Measurements from ENCODE around the gene SAFB. TPM values are rescaled to one million over a fixed set of nuclear protein-coding genes. Genes with fewer than 3 reads are reported as not detected.

SAFB gene
- total RNA-seq, 2 donors from 2014 or later, result 119 to 124 TPM

GRCh38 chr19:5590151-5590864, 32.6 kb upstream of the SAFB start:
- Mint-ChIP-seq H3K27me3 (no peaks in the 10 kb centered on the region), H3K4me3 (no peak overlapping the region), H3K36me3 (ENCODE audit: low read depth) (peaks cover 95% of the 10 kb centered on the region), H3K4me1 (peaks cover 11% of the 10 kb centered on the region), H3K27ac (no peak overlapping the region), H3K9me3 (no peaks in the 10 kb centered on the region)
- no peak for ATAC-seq (replicated peaks)

DNA sequence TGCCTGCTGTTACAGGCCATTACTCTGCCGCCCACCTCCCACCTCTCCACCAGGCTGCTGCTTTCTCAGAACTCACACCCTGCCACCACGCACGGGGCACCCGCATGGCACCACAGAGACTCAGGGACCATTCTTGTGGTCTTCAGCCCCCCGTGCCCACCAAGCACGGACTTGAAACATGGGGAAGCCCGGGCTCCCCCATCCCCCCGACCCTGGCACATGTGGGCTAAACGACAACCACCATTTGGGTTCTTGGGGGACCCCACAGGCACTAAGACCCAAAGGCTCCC, 32.1 kb upstream of the SAFB start:
- Mint-ChIP-seq H3K27ac (no peak overlapping the region), H3K27me3 (no peaks in the 10 kb centered on the region), H3K9me3 (no peaks in the 10 kb centered on the region), H3K4me3 (no peak overlapping the region), H3K36me3 (ENCODE audit: low read depth) (peaks cover 95% of the 10 kb centered on the region), H3K4me1 (peaks cover 9% of the 10 kb centered on the region)
- no peak for ATAC-seq (replicated peaks)

- H3K4me3 Mint-ChIP-seq, result no peak overlapping the region
- no peaks in the 10 kb centered on the region for H3K27me3 Mint-ChIP-seq
- H3K27ac Mint-ChIP-seq, result no peak overlapping the region
- no peak for ATAC-seq (replicated peaks)
- no peaks in the 10 kb centered on the region for H3K9me3 Mint-ChIP-seq
- H3K36me3 Mint-ChIP-seq (ENCODE audit: low read depth), result peaks cover 99% of the 10 kb centered on the region
- H3K4me1 Mint-ChIP-seq, result peaks cover 8% of the 10 kb centered on the region
Measured at GRCh38 chr19:5591476-5591875, 31.4 kb upstream of the SAFB start.

DNA sequence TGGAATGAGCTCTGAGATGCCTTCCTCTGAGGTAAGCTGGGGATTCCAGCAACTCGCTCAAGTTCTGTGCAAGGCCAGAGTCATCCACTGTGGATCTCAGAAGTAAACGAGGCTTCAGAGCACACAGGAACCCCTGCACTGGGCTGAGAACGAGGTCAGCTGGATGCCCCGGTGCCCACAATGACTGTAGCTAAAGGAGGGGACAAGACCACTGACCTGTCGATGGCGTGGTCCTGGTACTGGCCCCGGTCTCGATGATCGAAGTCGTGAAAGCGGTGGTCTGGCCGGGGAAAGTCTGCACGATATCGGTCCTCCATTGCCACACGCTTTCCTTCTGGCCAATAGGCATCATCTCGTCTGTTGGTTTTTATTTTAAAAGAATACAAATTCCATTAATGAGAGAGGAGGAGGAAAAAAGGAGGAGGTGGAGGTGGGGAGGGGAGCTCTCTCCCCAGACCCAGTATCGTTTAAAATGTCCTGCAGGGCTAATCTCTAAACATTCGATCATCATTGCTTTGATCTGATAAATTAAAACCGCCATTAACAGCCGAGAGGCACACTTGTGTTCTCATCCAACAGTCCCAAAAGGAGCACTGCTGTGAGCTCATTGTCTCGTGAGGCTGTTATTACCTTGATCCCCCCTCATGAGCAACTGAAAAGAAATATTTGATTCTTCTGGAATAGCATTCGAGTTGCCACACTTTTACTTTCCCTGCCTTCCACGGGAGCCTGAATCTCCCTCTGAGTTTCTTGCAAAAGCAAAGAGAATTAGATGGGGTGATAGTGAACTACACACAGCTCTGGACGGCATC, 30.1 kb upstream of the SAFB start:
- ATAC-seq (replicated peaks), result no peak
- no peak overlapping the region for H3K27ac Mint-ChIP-seq

GRCh38 chr19:5593343-5594255, 29.3 kb upstream of the SAFB start:
- no peaks in the 10 kb centered on the region for H3K27me3 Mint-ChIP-seq
- no peaks in the 10 kb centered on the region for H3K9me3 Mint-ChIP-seq
- peaks cover 4% of the 10 kb centered on the region for H3K4me1 Mint-ChIP-seq
- peaks cover 99% of the 10 kb centered on the region for H3K36me3 Mint-ChIP-seq (ENCODE audit: low read depth)
- ATAC-seq (replicated peaks), result no peak
- no peak overlapping the region for H3K27ac Mint-ChIP-seq
- no peak overlapping the region for H3K4me3 Mint-ChIP-seq

More for the DNA sequence above, 30.1 kb upstream of the SAFB start:
- no peaks in the 10 kb centered on the region for H3K27me3 Mint-ChIP-seq
- no peaks in the 10 kb centered on the region for H3K9me3 Mint-ChIP-seq
- peaks cover 4% of the 10 kb centered on the region for H3K4me1 Mint-ChIP-seq
- peaks cover 99% of the 10 kb centered on the region for H3K36me3 Mint-ChIP-seq (ENCODE audit: low read depth)
- H3K4me3 Mint-ChIP-seq, result no peak overlapping the region

DNA sequence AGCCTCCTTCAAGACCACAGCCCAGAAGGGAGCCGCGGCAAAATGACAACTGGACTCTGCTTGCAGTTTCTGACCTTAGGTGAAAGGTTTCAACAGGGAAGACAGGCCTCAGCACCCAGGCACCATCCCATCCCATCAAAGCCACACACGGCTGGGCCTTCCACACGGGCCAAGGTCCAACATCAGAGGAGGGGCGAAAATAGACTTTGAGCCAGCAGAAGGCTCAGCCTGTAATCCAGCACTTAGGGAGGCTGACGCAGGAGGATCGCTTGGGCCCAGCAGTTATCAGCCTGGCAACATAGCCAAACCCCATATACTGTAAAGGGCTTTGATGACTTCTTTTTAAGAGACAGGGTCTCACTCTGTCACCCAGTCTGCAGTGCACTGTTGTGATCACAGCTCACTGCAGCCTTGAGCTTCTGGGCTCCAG, 28.3 kb upstream of the SAFB start:
- peaks cover 4% of the 10 kb centered on the region for H3K4me1 Mint-ChIP-seq

GRCh38 chr19:5595129-5595528, 27.8 kb upstream of the SAFB start:
- Mint-ChIP-seq H3K27ac (peak overlapping the region; percentile 49), H3K36me3 (ENCODE audit: low read depth) (peaks cover 100% of the 10 kb centered on the region)
- no peak for ATAC-seq (replicated peaks)

More for the DNA sequence above, 28.3 kb upstream of the SAFB start:
- Mint-ChIP-seq H3K27ac (no peak overlapping the region), H3K4me3 (no peak overlapping the region), H3K36me3 (ENCODE audit: low read depth) (peaks cover 99% of the 10 kb centered on the region), H3K27me3 (no peaks in the 10 kb centered on the region), H3K9me3 (no peaks in the 10 kb centered on the region)
- ATAC-seq (replicated peaks), result no peak

DNA sequence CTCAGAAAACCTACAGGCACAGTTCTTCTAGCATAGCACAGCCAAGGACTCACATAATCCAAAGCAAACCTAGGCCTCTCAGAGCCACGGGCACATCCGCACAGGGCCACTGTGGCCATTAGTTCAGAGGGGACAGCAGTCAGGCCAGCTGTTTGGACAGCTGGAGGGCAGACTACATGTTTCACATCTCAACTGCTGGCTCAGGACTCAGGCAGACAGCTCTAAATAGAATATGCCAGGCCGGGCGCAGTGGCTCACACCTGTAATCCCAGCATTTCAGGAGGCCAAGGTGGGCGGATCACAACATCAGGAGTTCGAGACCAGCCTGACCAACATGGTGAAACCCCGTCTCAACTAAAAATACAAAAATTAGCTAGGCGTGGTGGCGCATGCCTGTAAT, 27.1 kb upstream of the SAFB start:
- Mint-ChIP-seq H3K4me3 (no peak overlapping the region), H3K4me1 (peaks cover 7% of the 10 kb centered on the region), H3K9me3 (no peaks in the 10 kb centered on the region), H3K27ac (peak overlapping the region; percentile 49), H3K27me3 (no peaks in the 10 kb centered on the region), H3K36me3 (ENCODE audit: low read depth) (peaks cover 100% of the 10 kb centered on the region)
- no peak for ATAC-seq (replicated peaks)

More at GRCh38 chr19:5595129-5595528, 27.8 kb upstream of the SAFB start:
- Mint-ChIP-seq H3K4me3 (no peak overlapping the region), H3K9me3 (no peaks in the 10 kb centered on the region), H3K4me1 (peaks cover 5% of the 10 kb centered on the region), H3K27me3 (no peaks in the 10 kb centered on the region)

GRCh38 chr19:5600797-5601196, 22.1 kb upstream of the SAFB start:
- Mint-ChIP-seq H3K36me3 (ENCODE audit: low read depth) (peaks cover 100% of the 10 kb centered on the region), H3K9me3 (no peaks in the 10 kb centered on the region), H3K4me1 (peaks cover 9% of the 10 kb centered on the region), H3K27me3 (no peaks in the 10 kb centered on the region), H3K27ac (no peak overlapping the region), H3K4me3 (no peak overlapping the region)
- no peak for ATAC-seq (replicated peaks)

GRCh38 chr19:5603626-5604025, 19.3 kb upstream of the SAFB start:
- Mint-ChIP-seq H3K27ac (no peak overlapping the region), H3K4me1 (peaks cover 14% of the 10 kb centered on the region), H3K4me3 (no peak overlapping the region), H3K27me3 (no peaks in the 10 kb centered on the region), H3K36me3 (ENCODE audit: low read depth) (peaks cover 100% of the 10 kb centered on the region), H3K9me3 (no peaks in the 10 kb centered on the region)
- no peak for ATAC-seq (replicated peaks)

- Mint-ChIP-seq H3K9me3 (no peaks in the 10 kb centered on the region), H3K36me3 (ENCODE audit: low read depth) (peaks cover 100% of the 10 kb centered on the region), H3K27ac (peak overlapping the region; percentile 66), H3K4me1 (peaks cover 10% of the 10 kb centered on the region), H3K4me3 (no peak overlapping the region), H3K27me3 (no peaks in the 10 kb centered on the region)
- no peak for ATAC-seq (replicated peaks)
Measured at GRCh38 chr19:5605362-5605761, 17.5 kb upstream of the SAFB start.

- Mint-ChIP-seq H3K4me3 (no peak overlapping the region), H3K9me3 (no peaks in the 10 kb centered on the region), H3K27ac (peak overlapping the region; percentile 18), H3K27me3 (no peaks in the 10 kb centered on the region), H3K4me1 (peaks cover 10% of the 10 kb centered on the region), H3K36me3 (ENCODE audit: low read depth) (peaks cover 95% of the 10 kb centered on the region)
- ATAC-seq (replicated peaks), result peak; percentile 37
Measured at GRCh38 chr19:5607318-5608275, 15.3 kb upstream of the SAFB start.

GRCh38 chr19:5608291-5608690, 14.6 kb upstream of the SAFB start:
- no peaks in the 10 kb centered on the region for H3K9me3 Mint-ChIP-seq
- H3K36me3 Mint-ChIP-seq (ENCODE audit: low read depth), result peaks cover 95% of the 10 kb centered on the region
- no peak for ATAC-seq (replicated peaks)
- no peak overlapping the region for H3K4me3 Mint-ChIP-seq
- no peaks in the 10 kb centered on the region for H3K27me3 Mint-ChIP-seq
- H3K4me1 Mint-ChIP-seq, result peaks cover 10% of the 10 kb centered on the region
- H3K27ac Mint-ChIP-seq, result peak overlapping the region; percentile 18

All from activated T-helper 17 cell treated with anti-CD3 and anti-CD28 coated beads, Interleukin-2, amount 50 U/mL, for 72 hours (primary cell).